Tibial artery (tissue), 4 donors: ENCODE measurements around the gene PSMC5.
"Not testable (repeated sequence)": the region's sequence is repeated elsewhere in the genome, so short reads cannot be mapped to it uniquely, and the experiment has no call there.

Experiments
- DNase-seq, 2 donors: peaks; one replicate each; pipeline ENCODE4 v3.0.0-alpha.2; 2019
- H3K27ac ChIP-seq, 2 donors: fragments of 200-600 bp; sonication (generic) in 1 of 2; 1 replicate in 1 of 2; 2 replicates in 1 of 2; pipeline ENCODE4 v1.5.1; 2018 to 2019; ENCODE audit warnings: mild to moderate bottlenecking in 1 of 2
- H3K27me3 ChIP-seq, 2 donors: fragments of 200-600 bp; sonication (generic) in 1 of 2; one replicate each; pipeline versions ENCODE4 v1.5.1 to v1.6.0; 2016 to 2019
- H3K36me3 ChIP-seq, 3 donors: fragments of 200-600 bp; sonication (generic) in 2 of 3; one replicate each; pipeline ENCODE4 v1.5.1; 2016 to 2019; ENCODE audit warnings: mild to moderate bottlenecking in 2 of 3
- H3K4me1 ChIP-seq, 4 donors: fragments of 200-600 bp; sonication (generic) in 2 of 4; 1 replicate in 3 of 4; 2 replicates in 1 of 4; pipeline ENCODE4 v1.5.1; 2016 to 2019
- H3K4me3 ChIP-seq, 2 donors: fragments of 200-600 bp; sonication (generic) in 1 of 2; 1 replicate in 1 of 2; 2 replicates in 1 of 2; pipeline ENCODE4 v1.5.1; 2018 to 2019; ENCODE audit warnings: mild to moderate bottlenecking in 2 of 2
- H3K9me3 ChIP-seq, 3 donors: fragments of 200-600 bp; sonication (generic) in 1 of 3; one replicate each; pipeline ENCODE4 v1.5.1; 2016 to 2019
- intact Hi-C: fragments of 100-400 bp; cut with DNase I; formaldehyde crosslinking; loops from one replicate; pipeline ENCODE4 v1.15.0; 2023; ENCODE audit warnings: low total_unique reads
- TF ChIP-seq, protein P1 (sequence below), 2 experiments: fragments of 200-600 bp in 1 of 2; fragments of 450-650 bp in 1 of 2; IDR thresholded peaks; one replicate each; pipeline ENCODE4 v1.5.1; 2017 to 2019; ENCODE audit warnings: antibody characterized with exemption in 2 of 2, mild to moderate bottlenecking in 1 of 2, moderate library complexity in 1 of 2

The PSMC5 gene

DNA sequence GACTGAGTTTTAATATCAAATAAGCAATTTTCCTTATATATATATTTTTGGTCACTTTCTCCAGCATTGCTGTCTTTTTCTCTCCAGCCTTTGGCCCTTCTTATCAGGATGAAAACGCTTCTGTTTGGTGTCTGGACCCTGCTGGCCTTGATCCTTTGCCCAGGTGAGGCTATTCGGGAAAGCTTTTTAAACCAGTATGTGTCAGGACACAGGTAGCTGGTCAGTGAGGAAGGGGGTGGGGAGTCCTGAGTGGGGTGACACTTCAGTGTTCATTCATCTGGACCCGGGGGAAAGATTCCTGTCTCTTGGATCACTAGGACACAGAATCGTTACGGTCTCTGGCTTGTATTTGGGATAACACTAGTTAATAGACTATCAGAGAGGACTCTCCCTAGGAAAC is 27.5 kb downstream of the PSMC5 start:
- no peak for DNase-seq

DNA sequence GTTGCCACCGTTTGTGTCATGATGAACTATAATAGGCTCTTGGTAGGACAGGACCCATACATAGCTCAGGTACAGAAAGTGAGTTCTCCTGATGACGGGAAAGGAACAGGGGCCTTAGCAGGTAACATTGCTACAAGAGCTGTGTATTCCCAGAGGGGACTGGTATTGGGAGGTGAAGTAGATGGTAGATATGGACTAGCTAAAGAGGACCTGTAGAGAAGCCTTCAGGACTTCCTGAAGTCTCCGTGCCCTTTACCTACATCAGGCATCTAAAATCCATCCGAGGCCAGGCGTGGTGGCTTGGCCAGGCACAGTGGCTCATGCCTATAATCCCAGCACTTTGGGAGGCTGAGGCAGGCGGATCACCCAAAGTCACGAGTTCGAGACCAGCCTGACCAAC is 28.0 kb downstream of the PSMC5 start:
- no peak for DNase-seq
- no peak overlapping the region for H3K4me3 ChIP-seq
- TF ChIP-seq, protein P1, sequence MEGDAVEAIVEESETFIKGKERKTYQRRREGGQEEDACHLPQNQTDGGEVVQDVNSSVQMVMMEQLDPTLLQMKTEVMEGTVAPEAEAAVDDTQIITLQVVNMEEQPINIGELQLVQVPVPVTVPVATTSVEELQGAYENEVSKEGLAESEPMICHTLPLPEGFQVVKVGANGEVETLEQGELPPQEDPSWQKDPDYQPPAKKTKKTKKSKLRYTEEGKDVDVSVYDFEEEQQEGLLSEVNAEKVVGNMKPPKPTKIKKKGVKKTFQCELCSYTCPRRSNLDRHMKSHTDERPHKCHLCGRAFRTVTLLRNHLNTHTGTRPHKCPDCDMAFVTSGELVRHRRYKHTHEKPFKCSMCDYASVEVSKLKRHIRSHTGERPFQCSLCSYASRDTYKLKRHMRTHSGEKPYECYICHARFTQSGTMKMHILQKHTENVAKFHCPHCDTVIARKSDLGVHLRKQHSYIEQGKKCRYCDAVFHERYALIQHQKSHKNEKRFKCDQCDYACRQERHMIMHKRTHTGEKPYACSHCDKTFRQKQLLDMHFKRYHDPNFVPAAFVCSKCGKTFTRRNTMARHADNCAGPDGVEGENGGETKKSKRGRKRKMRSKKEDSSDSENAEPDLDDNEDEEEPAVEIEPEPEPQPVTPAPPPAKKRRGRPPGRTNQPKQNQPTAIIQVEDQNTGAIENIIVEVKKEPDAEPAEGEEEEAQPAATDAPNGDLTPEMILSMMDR (IDR thresholded peaks at IDR 0.05) = no peak
- no peaks in the 10 kb centered on the region for H3K36me3 ChIP-seq
- H3K9me3 ChIP-seq = no peaks in the 10 kb centered on the region
- H3K27me3 ChIP-seq = no peaks in the 10 kb centered on the region
- no peak overlapping the region for H3K27ac ChIP-seq
- no peaks in the 10 kb centered on the region for H3K4me1 ChIP-seq
- intact Hi-C loops = no loop called here

More for the DNA sequence above, 27.5 kb downstream of the PSMC5 start:
- intact Hi-C loops = no loop called here
- H3K9me3 ChIP-seq = no peaks in the 10 kb centered on the region
- no peak overlapping the region for H3K27ac ChIP-seq
- H3K4me1 ChIP-seq = no peaks in the 10 kb centered on the region
- no peaks in the 10 kb centered on the region for H3K27me3 ChIP-seq
- no peaks in the 10 kb centered on the region for H3K36me3 ChIP-seq
- TF ChIP-seq, protein P1 (IDR thresholded peaks at IDR 0.05) = no peak
- H3K4me3 ChIP-seq = no peak overlapping the region

DNA sequence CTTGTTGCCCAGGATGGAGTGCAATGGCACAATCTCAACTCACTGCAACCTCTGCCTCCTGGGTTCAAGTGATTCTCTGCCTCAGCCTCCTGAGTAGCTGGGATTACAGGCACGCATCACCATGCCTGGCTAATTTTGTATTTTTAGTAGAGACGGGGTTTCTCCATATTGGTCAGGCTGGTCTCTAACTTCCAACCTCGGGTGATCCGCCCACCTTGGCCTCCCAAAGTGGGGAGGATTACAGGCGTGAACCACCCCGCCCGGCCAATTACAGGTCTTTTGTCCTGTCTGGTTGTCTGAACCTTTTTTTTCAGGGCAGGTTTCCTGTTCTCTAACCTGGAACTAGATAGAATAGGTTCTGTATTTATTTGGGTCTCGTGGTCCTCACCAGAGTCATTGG is 29.2 kb downstream of the PSMC5 start:
- H3K27ac ChIP-seq, intact Hi-C loops, H3K9me3 ChIP-seq, H3K4me3 ChIP-seq, H3K4me1 ChIP-seq, DNase-seq, H3K27me3 ChIP-seq, H3K36me3 ChIP-seq: not testable (repeated sequence)

DNA sequence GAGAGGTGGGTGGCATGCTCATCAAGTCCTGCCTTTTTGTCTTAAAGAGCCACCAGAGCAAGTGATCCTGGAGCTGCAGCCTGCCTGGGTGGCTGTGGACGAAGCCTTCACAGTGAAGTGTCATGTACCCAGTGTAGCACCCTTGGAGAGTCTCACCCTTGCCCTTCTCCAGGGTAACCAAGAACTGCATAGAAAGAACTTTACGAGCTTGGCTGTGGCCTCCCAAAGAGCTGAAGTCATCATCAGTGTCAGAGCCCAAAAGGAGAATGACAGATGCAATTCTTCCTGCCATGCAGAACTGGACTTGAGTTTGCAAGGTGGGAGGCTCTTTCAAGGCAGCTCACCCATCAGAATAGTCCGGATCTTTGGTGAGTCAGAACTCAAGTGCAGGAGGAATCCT is 32.0 kb downstream of the PSMC5 start:
- intact Hi-C loops = no loop called here
- H3K4me1 ChIP-seq = no peaks in the 10 kb centered on the region
- no peaks in the 10 kb centered on the region for H3K27me3 ChIP-seq
- H3K9me3 ChIP-seq = no peaks in the 10 kb centered on the region
- TF ChIP-seq, protein P1 (IDR thresholded peaks at IDR 0.05) = no peak
- H3K36me3 ChIP-seq = no peaks in the 10 kb centered on the region
- H3K27ac ChIP-seq = no peak overlapping the region
- no peak for DNase-seq
- no peak overlapping the region for H3K4me3 ChIP-seq

DNA sequence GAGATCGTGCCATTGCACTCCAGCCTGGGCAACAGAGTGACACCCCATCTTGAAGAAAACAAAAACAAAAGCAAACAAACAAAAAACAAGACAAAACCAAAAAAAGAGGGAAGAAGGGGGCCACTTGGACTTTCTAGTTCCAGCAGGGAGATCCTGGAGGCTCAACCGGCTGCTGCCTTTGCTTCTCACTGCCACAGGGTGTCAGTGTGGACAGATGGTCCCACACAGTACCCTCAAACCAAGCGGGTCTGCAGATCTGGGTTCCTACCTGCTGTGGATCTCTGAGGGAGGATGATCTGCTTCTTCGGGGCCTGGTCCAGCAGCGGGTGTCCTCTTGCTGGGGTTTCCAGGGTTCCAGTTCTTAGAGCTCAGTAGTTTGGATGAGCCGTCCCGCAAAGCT is 39.4 kb downstream of the PSMC5 start:
- not testable (repeated sequence) for H3K27me3 ChIP-seq, H3K9me3 ChIP-seq, H3K4me1 ChIP-seq, H3K36me3 ChIP-seq, H3K27ac ChIP-seq, H3K4me3 ChIP-seq, DNase-seq
- intact Hi-C loops = loop anchor here (5.0 kb wide), 1 partner anchor 439 kb away; no protein-coding TSS in a partner anchor

DNA sequence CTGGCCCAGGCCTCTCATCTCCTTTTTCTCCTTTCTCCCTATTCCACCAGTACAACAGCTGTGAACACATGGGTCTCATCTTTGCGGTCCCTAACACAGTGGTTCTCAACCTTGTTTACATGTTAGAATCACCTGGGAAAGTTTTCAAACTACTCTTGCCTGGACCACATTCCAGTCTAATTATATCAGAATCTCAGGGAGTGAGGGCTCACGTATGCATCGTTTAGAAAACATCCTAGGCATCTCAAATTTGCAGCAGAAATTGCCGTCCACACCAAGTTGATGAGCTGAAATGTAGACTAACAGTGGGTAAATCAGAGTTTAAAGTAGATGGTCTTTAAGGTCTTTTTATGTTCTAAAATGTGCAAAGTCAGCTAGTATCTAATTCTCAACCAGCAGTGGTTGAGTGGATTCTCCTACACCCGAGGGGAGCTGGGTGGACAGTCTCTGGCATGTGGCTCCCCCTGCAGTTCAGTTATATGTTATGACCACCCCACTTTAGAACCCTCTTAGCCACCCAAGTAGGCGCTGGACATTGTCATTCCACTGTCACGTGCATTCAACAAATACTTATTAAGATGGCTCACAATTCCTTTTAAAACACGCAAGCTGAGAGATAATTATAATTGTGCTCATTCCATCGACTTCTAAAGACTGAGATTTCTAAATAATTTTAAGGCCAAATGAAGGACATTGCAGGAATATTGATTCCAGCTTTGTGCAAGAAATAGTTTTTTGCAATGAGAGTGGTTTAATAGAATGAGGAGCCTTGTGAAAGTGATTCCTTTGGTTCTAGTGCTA is 42.5 kb downstream of the PSMC5 start:
- not testable (repeated sequence) for H3K27me3 ChIP-seq, H3K4me3 ChIP-seq, H3K27ac ChIP-seq, DNase-seq, H3K9me3 ChIP-seq, H3K36me3 ChIP-seq, H3K4me1 ChIP-seq
- intact Hi-C loops = loop anchor here (5.0 kb wide), 1 partner anchor 442 kb away; no protein-coding TSS in a partner anchor

DNA sequence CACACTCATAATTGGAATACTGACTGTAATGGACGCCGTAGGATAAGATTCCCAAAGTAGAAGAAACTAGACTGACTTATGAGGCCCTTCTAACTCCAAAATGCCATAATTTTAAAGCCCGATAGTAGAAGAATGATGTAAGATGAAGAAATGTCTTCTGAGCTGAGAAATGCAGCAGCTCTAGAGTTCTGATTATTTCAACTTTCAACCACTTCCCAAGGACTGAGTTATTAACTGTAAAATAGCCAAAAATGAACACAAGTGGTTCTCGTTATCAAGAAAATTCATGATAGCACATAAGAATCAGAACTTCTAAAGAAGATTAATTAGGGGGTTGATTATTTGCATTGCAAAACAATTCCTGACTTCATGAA is 43.0 kb downstream of the PSMC5 start:
- H3K4me1 ChIP-seq, DNase-seq, H3K9me3 ChIP-seq, intact Hi-C loops, H3K27me3 ChIP-seq, H3K27ac ChIP-seq, H3K36me3 ChIP-seq, H3K4me3 ChIP-seq: not testable (repeated sequence)

DNA sequence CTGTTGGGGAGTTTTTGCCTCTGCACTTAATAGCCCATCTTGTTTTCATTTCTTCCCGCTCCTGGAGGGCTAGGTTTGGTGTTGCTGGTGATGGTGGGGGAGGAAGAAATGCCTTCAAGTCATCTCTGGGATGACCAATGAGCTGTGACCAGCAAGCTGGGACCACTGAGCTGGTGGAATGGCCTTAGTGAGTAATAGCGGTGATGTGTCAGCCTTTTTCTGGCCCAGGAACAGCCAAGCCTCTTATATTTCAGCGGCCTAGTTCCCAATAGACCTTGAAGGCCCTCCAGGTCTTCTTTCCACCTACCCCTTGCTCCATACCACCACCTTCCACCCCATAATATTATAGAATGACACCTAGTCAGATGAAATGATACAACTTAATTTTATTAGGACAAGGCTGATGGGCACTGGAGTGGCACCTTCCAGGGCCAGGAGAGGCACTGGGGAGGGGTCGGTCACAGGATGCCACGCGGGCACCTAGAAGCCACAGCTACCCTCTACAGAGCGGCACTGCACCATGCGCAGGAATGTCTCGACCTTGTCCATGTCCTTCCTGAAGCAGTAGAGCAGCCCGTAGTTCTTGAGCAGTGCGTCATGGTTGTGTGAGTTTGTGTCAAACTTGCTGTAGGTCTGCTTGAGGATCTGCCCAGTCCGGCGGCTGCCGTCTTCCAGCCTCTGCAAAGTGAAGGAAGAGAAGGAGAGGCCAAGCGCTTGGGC is 44.6 kb downstream of the PSMC5 start:
- intact Hi-C loops, H3K27me3 ChIP-seq, H3K36me3 ChIP-seq, H3K9me3 ChIP-seq, H3K4me1 ChIP-seq, H3K27ac ChIP-seq, H3K4me3 ChIP-seq, DNase-seq: not testable (repeated sequence)

DNA sequence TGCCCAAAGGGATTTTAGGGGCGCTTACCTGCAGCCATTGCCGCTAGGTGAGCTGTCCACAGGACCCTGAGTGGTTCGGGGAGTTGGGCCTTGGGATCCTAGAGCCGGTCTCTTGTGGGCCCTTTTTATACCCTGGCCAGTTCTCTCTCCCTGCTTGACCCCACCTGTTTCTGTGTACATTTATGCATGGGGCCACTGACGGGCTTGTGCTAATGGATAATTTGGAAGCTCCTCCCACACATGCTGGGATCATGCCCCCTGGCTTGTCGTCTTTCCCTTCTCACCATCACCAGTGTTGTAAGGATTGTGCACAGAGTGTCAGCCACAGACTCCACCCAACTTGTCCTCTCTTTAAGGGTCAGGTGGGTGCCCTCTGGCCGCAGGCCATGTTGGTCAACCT is 46.3 kb downstream of the PSMC5 start, which contains the start of gene CSH2:
Gene CSH2 (minus strand): TSS at position 101 of the 400 bp plus-strand sequence. CDS start 63 bp downstream, at position 38.
- H3K27me3 ChIP-seq, H3K36me3 ChIP-seq, H3K27ac ChIP-seq, H3K9me3 ChIP-seq, H3K4me1 ChIP-seq, DNase-seq, intact Hi-C loops, H3K4me3 ChIP-seq: not testable (repeated sequence)

DNA sequence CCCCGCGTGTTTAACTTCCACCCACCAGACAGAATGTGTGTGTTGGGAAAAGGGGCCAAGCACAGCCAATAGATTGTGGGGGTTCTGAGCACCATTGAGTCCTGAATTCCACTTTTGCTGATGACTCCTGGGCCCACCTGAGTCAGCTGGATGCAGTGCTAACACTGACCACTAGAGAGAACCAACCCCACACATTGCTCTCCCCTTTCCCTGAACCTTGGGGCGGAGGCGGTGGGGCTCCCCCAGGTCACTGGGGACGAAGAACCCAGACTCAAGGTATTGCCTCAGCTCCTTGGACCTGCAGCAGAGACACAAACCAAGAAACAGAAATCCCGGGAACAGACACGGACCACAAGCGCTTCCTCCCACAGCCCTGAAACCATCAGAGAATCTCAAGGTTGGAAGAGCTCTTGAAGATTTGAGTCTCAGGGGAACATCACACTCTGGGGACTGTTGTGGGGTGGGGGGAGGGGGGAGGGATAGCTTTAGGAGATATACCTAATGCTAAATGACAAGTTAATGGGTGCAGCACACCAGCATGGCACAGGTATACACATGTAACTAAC is 46.9 kb downstream of the PSMC5 start:
- H3K4me3 ChIP-seq, H3K36me3 ChIP-seq, H3K9me3 ChIP-seq, H3K27me3 ChIP-seq, H3K27ac ChIP-seq, DNase-seq, intact Hi-C loops, H3K4me1 ChIP-seq: not testable (repeated sequence)

DNA sequence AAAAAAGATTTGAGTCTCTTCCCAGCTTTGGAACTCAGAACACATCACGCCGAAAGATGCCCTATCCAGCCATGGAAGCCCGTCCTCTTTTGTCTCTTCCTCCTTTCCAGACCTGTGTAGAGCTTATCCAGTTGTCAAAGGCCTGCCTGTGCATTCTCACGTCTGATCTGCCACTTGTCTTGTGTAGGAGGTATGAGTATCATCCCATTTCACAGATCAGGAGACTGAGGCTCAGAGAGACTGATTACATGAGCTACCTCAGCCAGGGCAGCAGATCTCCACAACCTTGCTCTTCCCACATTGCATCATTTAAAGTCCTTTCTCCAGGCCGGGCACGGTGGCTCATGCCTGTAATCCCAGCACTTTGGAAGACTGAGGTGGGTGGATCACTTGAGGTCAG is 47.5 kb downstream of the PSMC5 start:
- intact Hi-C loops = not testable (repeated sequence)

More for the DNA sequence above, 47.5 kb downstream of the PSMC5 start:
- not testable (repeated sequence) for H3K27ac ChIP-seq, H3K27me3 ChIP-seq, H3K36me3 ChIP-seq, H3K4me1 ChIP-seq, H3K9me3 ChIP-seq, H3K4me3 ChIP-seq, DNase-seq
